ENCODE data around the gene GFOD1. TPM values are rescaled to one million over a fixed set of nuclear protein-coding genes. Genes with fewer than 3 reads are reported as not detected.
"Not testable (repeated sequence)": the region's sequence is repeated elsewhere in the genome, so short reads cannot be mapped to it uniquely, and the experiment has no call there.

The GFOD1 gene
- total and polyA plus RNA-seq, 2 donors = 9.8 to 13.7 TPM

- H3K4me3 ChIP-seq (ENCODE audit: low read depth, low read length) = no peak overlapping the region
- WGBS = 58% methylated on average over 4 of the region's 4 CpGs
- no peaks in the 10 kb centered on the region for H3K4me1 ChIP-seq (ENCODE audit: insufficient read depth)
- no peaks in the 10 kb centered on the region for H3K36me3 ChIP-seq (ENCODE audit: insufficient read depth)
- DNase-seq (ENCODE audit: extremely low spot score) = no peak
- no peak overlapping the region for H3K27ac ChIP-seq (ENCODE audit: low read depth)
Observed at GRCh38 chr6:13522656-13523055, 35.3 kb upstream of the GFOD1 start.

GRCh38 chr6:13519839-13520238 lies 32.4 kb upstream of the GFOD1 start:
- H3K36me3 ChIP-seq (ENCODE audit: insufficient read depth) = no peaks in the 10 kb centered on the region
- H3K4me3 ChIP-seq (ENCODE audit: low read depth, low read length) = no peak overlapping the region
- no peaks in the 10 kb centered on the region for H3K4me1 ChIP-seq (ENCODE audit: insufficient read depth)
- WGBS = 92% methylated on average over 4 of the region's 4 CpGs
- DNase-seq (ENCODE audit: extremely low spot score) = no peak
- H3K27ac ChIP-seq (ENCODE audit: low read depth) = no peak overlapping the region

GRCh38 chr6:13517116-13517515 lies 29.7 kb upstream of the GFOD1 start:
- Histone ChIP-seq H3K4me3 (ENCODE audit: low read depth, low read length) (no peak overlapping the region), H3K4me1 (ENCODE audit: insufficient read depth) (no peaks in the 10 kb centered on the region), H3K36me3 (ENCODE audit: insufficient read depth) (no peaks in the 10 kb centered on the region), H3K27ac (ENCODE audit: low read depth) (no peak overlapping the region)
- DNase-seq (ENCODE audit: extremely low spot score) = no peak
- WGBS = 68% methylated on average over 3 of the region's 3 CpGs

GRCh38 chr6:13515912-13516311 lies 28.5 kb upstream of the GFOD1 start:
- Histone ChIP-seq H3K27ac (ENCODE audit: low read depth) (no peak overlapping the region), H3K4me1 (ENCODE audit: insufficient read depth) (no peaks in the 10 kb centered on the region), H3K36me3 (ENCODE audit: insufficient read depth) (no peaks in the 10 kb centered on the region), H3K4me3 (ENCODE audit: low read depth, low read length) (no peak overlapping the region)
- 83% methylated on average over 3 of the region's 3 CpGs for WGBS
- no peak for DNase-seq (ENCODE audit: extremely low spot score)

- Histone ChIP-seq H3K27ac (ENCODE audit: low read depth) (no peak overlapping the region), H3K4me3 (ENCODE audit: low read depth, low read length) (no peak overlapping the region), H3K4me1 (ENCODE audit: insufficient read depth) (no peaks in the 10 kb centered on the region), H3K36me3 (ENCODE audit: insufficient read depth) (no peaks in the 10 kb centered on the region)
- WGBS = 80% methylated on average over 16 of the region's 16 CpGs
- no peak for DNase-seq (ENCODE audit: extremely low spot score)
Observed at GRCh38 chr6:13513626-13514502, 26.5 kb upstream of the GFOD1 start.

- 91% methylated on average over 9 of the region's 9 CpGs for WGBS
- no peaks in the 10 kb centered on the region for H3K4me1 ChIP-seq (ENCODE audit: insufficient read depth)
- H3K27ac ChIP-seq (ENCODE audit: low read depth) = no peak overlapping the region
- H3K4me3 ChIP-seq (ENCODE audit: low read depth, low read length) = no peak overlapping the region
- no peaks in the 10 kb centered on the region for H3K36me3 ChIP-seq (ENCODE audit: insufficient read depth)
- DNase-seq (ENCODE audit: extremely low spot score) = no peak
Observed at GRCh38 chr6:13512900-13513299, 25.5 kb upstream of the GFOD1 start.

- 86% methylated on average over 33 of the region's 33 CpGs for WGBS
- Histone ChIP-seq H3K36me3 (ENCODE audit: insufficient read depth) (no peaks in the 10 kb centered on the region), H3K4me3 (ENCODE audit: low read depth, low read length) (no peak overlapping the region), H3K27ac (ENCODE audit: low read depth) (no peak overlapping the region), H3K4me1 (ENCODE audit: insufficient read depth) (no peaks in the 10 kb centered on the region)
- DNase-seq (ENCODE audit: extremely low spot score) = no peak
Observed at GRCh38 chr6:13511913-13512717, 24.7 kb upstream of the GFOD1 start.

- DNase-seq (ENCODE audit: extremely low spot score) = not testable (repeated sequence)
Observed at GRCh38 chr6:13511141-13511571, 23.8 kb upstream of the GFOD1 start.

GRCh38 chr6:13510433-13510832 lies 23.0 kb upstream of the GFOD1 start:
- H3K27ac ChIP-seq (ENCODE audit: low read depth); H3K4me1 ChIP-seq (ENCODE audit: insufficient read depth); H3K4me3 ChIP-seq (ENCODE audit: low read depth, low read length); DNase-seq (ENCODE audit: extremely low spot score); H3K36me3 ChIP-seq (ENCODE audit: insufficient read depth): not testable (repeated sequence)
- WGBS = 96% methylated on average over 1 of the region's 1 CpG

More at GRCh38 chr6:13511141-13511571, 23.8 kb upstream of the GFOD1 start:
- WGBS = 94% methylated on average over 37 of the region's 37 CpGs
- H3K36me3 ChIP-seq (ENCODE audit: insufficient read depth); H3K27ac ChIP-seq (ENCODE audit: low read depth); H3K4me3 ChIP-seq (ENCODE audit: low read depth, low read length); H3K4me1 ChIP-seq (ENCODE audit: insufficient read depth): not testable (repeated sequence)

- 42% methylated on average over 13 of the region's 13 CpGs for WGBS
- peak; percentile 48 for DNase-seq (ENCODE audit: extremely low spot score)
- Histone ChIP-seq H3K36me3 (ENCODE audit: insufficient read depth) (no peaks in the 10 kb centered on the region), H3K4me1 (ENCODE audit: insufficient read depth) (no peaks in the 10 kb centered on the region), H3K27ac (ENCODE audit: low read depth) (no peak overlapping the region), H3K4me3 (ENCODE audit: low read depth, low read length) (no peak overlapping the region)
Observed at GRCh38 chr6:13508711-13509705, 21.6 kb upstream of the GFOD1 start.

- H3K36me3 ChIP-seq (ENCODE audit: insufficient read depth) = no peaks in the 10 kb centered on the region
- WGBS = 76% methylated on average over 3 of the region's 3 CpGs
Observed at GRCh38 chr6:13507306-13507860, 20.0 kb upstream of the GFOD1 start.

GRCh38 chr6:13505345-13505734 lies 17.9 kb upstream of the GFOD1 start:
- Histone ChIP-seq H3K36me3 (ENCODE audit: insufficient read depth) (no peaks in the 10 kb centered on the region), H3K27ac (ENCODE audit: low read depth) (no peak overlapping the region), H3K4me3 (ENCODE audit: low read depth, low read length) (no peak overlapping the region), H3K4me1 (ENCODE audit: insufficient read depth) (no peaks in the 10 kb centered on the region)
- DNase-seq (ENCODE audit: extremely low spot score) = no peak
- 82% methylated on average over 7 of the region's 7 CpGs for WGBS

More at GRCh38 chr6:13507306-13507860, 20.0 kb upstream of the GFOD1 start:
- no peak overlapping the region for H3K27ac ChIP-seq (ENCODE audit: low read depth)
- H3K4me3 ChIP-seq (ENCODE audit: low read depth, low read length) = no peak overlapping the region
- DNase-seq (ENCODE audit: extremely low spot score) = no peak
- no peaks in the 10 kb centered on the region for H3K4me1 ChIP-seq (ENCODE audit: insufficient read depth)

Data from urinary bladder (tissue), 4 donors.